ENCODE data around the gene PTPRM. TPM values are rescaled to one million over a fixed set of nuclear protein-coding genes. Genes with fewer than 3 reads are reported as not detected.

Gene PTPRM
- total RNA-seq, 1 experiment from 2014 or later: 45.6 TPM

DNA sequence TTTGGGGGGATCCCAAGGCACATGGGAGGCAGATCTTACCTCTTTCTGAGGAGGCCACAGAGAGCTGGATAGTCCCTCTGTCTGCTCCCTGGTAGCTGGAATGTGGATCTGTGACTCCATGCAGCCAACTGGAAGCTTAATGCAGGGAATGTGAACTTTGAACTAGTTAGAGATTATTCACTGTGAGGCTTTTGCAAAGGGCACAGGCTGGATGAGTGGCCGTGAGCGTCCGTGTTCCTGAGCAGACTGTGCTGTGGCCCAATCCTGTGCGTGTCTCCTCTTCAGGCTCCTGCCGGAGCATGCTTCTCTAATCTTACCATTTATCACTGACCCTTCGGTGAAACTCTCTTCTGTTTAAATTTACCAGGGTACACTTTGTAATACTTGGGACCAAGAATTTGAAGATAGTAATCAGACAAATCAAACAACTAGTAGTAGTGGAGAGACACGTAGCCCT, 187.6 kb downstream of the PTPRM start:
- BruUV-seq (replicated peaks): no TSS peak
- Histone ChIP-seq H3K36me3 (ENCODE audit: low read depth, low read length) (no peaks in the 10 kb centered on the region), H3K27ac (ENCODE audit: low read length) (no peak overlapping the region), H4K20me1 (ENCODE audit: low read length) (no peaks in the 10 kb centered on the region), H3K4me1 (ENCODE audit: insufficient read depth, low read length) (peaks cover 15% of the 10 kb centered on the region), H3K9me3 (ENCODE audit: low read length) (no peaks in the 10 kb centered on the region), H3K9me2 (replicated peaks; ENCODE audit: low read length) (no peaks in the 10 kb centered on the region), H3K9ac (ENCODE audit: low read length) (no peak overlapping the region), H2AFZ (ENCODE audit: low read length) (no peak overlapping the region), H3F3A (ENCODE audit: low read length, unreplicated experiment) (no peaks in the 10 kb centered on the region), H3K79me2 (ENCODE audit: low read length) (peaks cover 5% of the 10 kb centered on the region; the same call in 1 of the 2 replicates), H3K27me3 (ENCODE audit: low read length) (no peaks in the 10 kb centered on the region), H3K4me2 (ENCODE audit: low read length) (no peak overlapping the region), H3K4me3 (ENCODE audit: low read length) (no peak overlapping the region)
- no peak for ATAC-seq
- TF ChIP-seq EZH2 (IDR thresholded peaks at IDR 0.05; ENCODE audit: low read length, unreplicated experiment) (no peak), EZH2phosphoT487 (IDR thresholded peaks at IDR 0.05; ENCODE audit: borderline replicate concordance, low read length) (no peak)
- TF ChIP-seq, protein P1, sequence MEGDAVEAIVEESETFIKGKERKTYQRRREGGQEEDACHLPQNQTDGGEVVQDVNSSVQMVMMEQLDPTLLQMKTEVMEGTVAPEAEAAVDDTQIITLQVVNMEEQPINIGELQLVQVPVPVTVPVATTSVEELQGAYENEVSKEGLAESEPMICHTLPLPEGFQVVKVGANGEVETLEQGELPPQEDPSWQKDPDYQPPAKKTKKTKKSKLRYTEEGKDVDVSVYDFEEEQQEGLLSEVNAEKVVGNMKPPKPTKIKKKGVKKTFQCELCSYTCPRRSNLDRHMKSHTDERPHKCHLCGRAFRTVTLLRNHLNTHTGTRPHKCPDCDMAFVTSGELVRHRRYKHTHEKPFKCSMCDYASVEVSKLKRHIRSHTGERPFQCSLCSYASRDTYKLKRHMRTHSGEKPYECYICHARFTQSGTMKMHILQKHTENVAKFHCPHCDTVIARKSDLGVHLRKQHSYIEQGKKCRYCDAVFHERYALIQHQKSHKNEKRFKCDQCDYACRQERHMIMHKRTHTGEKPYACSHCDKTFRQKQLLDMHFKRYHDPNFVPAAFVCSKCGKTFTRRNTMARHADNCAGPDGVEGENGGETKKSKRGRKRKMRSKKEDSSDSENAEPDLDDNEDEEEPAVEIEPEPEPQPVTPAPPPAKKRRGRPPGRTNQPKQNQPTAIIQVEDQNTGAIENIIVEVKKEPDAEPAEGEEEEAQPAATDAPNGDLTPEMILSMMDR (conservative IDR thresholded peaks at IDR 0.05; ENCODE audit: low read depth, low read length): no peak
- DNase-seq: no peak
- intact Hi-C loops (cut with micrococcal nuclease): loop anchor here (5.0 to 10.0 kb wide), 2 partner anchors 187 to 480 kb away; partner anchors contain the start of gene PTPRM
- POLR2A ChIA-PET (ENCODE audit: unreplicated experiment): no interaction called here
- CTCF ChIA-PET: no interaction called here

DNA sequence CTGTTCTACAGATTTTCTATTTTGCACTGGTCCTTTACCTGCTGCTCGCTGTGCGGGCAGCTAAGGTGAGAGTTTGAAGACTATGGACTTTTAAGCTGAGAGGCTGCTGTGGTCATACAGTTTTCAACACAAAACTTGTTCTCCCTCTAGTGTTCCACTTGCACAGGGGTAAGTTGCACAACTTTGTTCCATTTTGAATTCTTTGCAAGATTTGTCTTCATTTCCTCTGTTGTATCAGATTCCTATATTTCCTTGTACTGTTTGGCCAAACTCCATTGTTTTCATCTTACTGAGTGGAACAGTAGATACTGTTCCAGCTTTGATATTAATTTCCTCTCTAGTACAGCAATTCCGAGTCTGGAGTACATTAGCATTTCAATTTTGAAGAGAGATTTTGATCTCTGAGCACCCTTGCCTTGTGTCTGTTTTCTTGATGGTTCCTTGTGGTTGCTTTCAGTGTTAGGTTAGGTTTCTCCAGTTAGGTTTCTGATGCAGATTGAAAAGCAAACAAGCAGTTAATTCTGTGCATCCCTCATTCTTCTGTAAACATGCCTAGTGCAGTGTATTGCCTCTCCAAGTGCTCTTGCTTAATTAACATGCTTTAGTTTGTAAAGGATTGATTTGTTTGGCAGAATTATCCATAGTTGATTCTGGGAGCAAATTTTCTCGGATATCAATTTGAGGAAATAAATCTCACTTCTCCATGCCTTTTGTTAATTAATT, 188.8 kb downstream of the PTPRM start:
- no peak overlapping the region for H3K27ac ChIP-seq (ENCODE audit: low read length)
- TF ChIP-seq, protein P1 (conservative IDR thresholded peaks at IDR 0.05; ENCODE audit: low read depth, low read length): peak; percentile 31; the same call in 1 of the 2 replicates
- TF ChIP-seq EZH2phosphoT487 (IDR thresholded peaks at IDR 0.05; ENCODE audit: borderline replicate concordance, low read length): no peak
- BruUV-seq (replicated peaks): no TSS peak
- H3K36me3 ChIP-seq (ENCODE audit: low read depth, low read length): no peaks in the 10 kb centered on the region
- peaks cover 15% of the 10 kb centered on the region for H3K4me1 ChIP-seq (ENCODE audit: insufficient read depth, low read length)
- no peaks in the 10 kb centered on the region for H3K27me3 ChIP-seq (ENCODE audit: low read length)
- peak; percentile 30; the same call in 1 of the 2 replicates for ATAC-seq
- no peaks in the 10 kb centered on the region for H4K20me1 ChIP-seq (ENCODE audit: low read length)
- no peak overlapping the region for H3K4me3 ChIP-seq (ENCODE audit: low read length)
- H3K79me2 ChIP-seq (ENCODE audit: low read length): peaks cover 5% of the 10 kb centered on the region; the same call in 1 of the 2 replicates
- no peak overlapping the region for H2AFZ ChIP-seq (ENCODE audit: low read length)
- H3K9me2 ChIP-seq (replicated peaks; ENCODE audit: low read length): no peaks in the 10 kb centered on the region
- ChIA-PET POLR2A (ENCODE audit: unreplicated experiment) (interaction anchor here (0.7 kb wide), 1 partner anchor 413 kb away, joined by 3 read pairs; no protein-coding TSS in a partner anchor), CTCF (no interaction called here)
- intact Hi-C loops (cut with micrococcal nuclease): loop anchor here (5.0 to 10.0 kb wide), 2 partner anchors 189 to 481 kb away; partner anchors contain the start of gene PTPRM
- no peaks in the 10 kb centered on the region for H3K9me3 ChIP-seq (ENCODE audit: low read length)
- DNase-seq: no peak
- H3K4me2 ChIP-seq (ENCODE audit: low read length): no peak overlapping the region
- no peak overlapping the region for H3K9ac ChIP-seq (ENCODE audit: low read length)
- no peaks in the 10 kb centered on the region for H3F3A ChIP-seq (ENCODE audit: low read length, unreplicated experiment)

DNA sequence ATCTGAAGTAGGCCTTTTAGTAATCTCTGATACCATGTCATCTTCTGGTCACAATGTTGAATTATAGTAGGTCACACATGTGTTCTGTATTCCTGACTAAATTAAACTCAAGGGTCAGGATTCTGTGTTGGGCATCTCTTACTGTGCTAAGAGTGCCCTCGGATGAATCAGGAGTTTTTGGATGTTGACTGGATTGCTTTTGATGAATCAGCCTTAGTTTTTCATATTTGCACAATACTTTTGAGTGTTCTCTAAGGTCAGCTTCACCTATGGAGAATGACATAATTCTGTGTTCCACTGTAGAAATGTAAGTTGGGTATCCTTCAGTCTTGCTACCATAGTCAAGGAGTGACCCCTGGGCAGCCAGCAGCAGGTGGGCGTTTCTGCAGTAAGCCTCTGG, 190.1 kb downstream of the PTPRM start:
- intact Hi-C loops (cut with micrococcal nuclease): loop anchor here (5.0 to 10.0 kb wide), 2 partner anchors 190 to 482 kb away; partner anchors contain the start of gene PTPRM
- Histone ChIP-seq H3K27me3 (ENCODE audit: low read length) (no peaks in the 10 kb centered on the region), H2AFZ (ENCODE audit: low read length) (no peak overlapping the region), H3K27ac (ENCODE audit: low read length) (no peak overlapping the region), H3K4me2 (ENCODE audit: low read length) (0 out of 2 replicates have a peak overlapping the region, but pooled peaks have one; percentile 1), H3F3A (ENCODE audit: low read length, unreplicated experiment) (no peaks in the 10 kb centered on the region), H3K36me3 (ENCODE audit: low read depth, low read length) (no peaks in the 10 kb centered on the region), H3K9me3 (ENCODE audit: low read length) (no peaks in the 10 kb centered on the region), H3K9ac (ENCODE audit: low read length) (no peak overlapping the region), H3K4me3 (ENCODE audit: low read length) (no peak overlapping the region), H3K4me1 (ENCODE audit: insufficient read depth, low read length) (peaks cover 15% of the 10 kb centered on the region), H3K79me2 (ENCODE audit: low read length) (peaks cover 5% of the 10 kb centered on the region; the same call in 1 of the 2 replicates), H3K9me2 (replicated peaks; ENCODE audit: low read length) (no peaks in the 10 kb centered on the region), H4K20me1 (ENCODE audit: low read length) (no peaks in the 10 kb centered on the region)
- no TSS peak for BruUV-seq (replicated peaks)
- no peak for TF ChIP-seq EZH2 (IDR thresholded peaks at IDR 0.05; ENCODE audit: low read length, unreplicated experiment)
- ChIA-PET CTCF (no interaction called here), POLR2A (ENCODE audit: unreplicated experiment) (no interaction called here)
- peak; percentile 85 for ATAC-seq
- peak; percentile 68 for DNase-seq
